ENCODE results near the gene RNF217.

DNA sequence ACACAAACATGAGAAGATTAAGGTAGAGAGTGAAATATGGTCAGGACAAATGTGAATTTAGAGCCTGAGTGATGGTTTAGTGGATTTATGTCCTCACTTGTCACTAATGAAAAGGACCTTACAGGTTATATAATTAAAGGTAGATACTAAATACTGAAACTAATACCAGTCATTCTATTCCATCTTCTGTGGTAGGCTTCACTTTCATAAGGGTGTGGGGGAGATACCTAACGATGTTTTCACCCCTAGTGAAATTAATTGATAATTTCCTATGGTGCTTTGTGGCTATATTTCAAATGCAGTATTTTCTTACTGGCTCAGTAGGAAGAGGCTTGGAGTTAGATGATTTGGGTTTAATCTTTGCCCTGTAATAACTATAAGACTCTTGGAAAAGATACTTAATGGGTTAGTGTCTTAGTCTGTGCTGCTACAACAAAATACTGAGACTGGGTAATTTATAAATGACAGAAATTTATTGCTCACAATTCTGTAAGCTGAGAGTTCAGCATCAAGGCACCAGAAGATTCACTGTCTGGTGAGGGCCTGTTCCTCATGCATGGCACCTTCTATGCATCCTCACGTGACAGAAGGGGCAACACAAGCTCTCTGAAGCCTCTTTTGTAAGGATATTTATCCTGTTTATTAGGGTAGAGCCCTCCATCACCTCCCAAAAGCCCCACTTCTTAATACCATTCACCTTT lies 21.3 kb downstream of the RNF217 start:
- TF ChIP-seq, protein P1, sequence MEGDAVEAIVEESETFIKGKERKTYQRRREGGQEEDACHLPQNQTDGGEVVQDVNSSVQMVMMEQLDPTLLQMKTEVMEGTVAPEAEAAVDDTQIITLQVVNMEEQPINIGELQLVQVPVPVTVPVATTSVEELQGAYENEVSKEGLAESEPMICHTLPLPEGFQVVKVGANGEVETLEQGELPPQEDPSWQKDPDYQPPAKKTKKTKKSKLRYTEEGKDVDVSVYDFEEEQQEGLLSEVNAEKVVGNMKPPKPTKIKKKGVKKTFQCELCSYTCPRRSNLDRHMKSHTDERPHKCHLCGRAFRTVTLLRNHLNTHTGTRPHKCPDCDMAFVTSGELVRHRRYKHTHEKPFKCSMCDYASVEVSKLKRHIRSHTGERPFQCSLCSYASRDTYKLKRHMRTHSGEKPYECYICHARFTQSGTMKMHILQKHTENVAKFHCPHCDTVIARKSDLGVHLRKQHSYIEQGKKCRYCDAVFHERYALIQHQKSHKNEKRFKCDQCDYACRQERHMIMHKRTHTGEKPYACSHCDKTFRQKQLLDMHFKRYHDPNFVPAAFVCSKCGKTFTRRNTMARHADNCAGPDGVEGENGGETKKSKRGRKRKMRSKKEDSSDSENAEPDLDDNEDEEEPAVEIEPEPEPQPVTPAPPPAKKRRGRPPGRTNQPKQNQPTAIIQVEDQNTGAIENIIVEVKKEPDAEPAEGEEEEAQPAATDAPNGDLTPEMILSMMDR (IDR thresholded peaks at IDR 0.05 in 4 of 5, conservative IDR thresholded peaks at IDR 0.05 in 1 of 5), result no peak
- no peak for TF ChIP-seq POLR2A (IDR thresholded peaks at IDR 0.05)
